ENCODE measurements around the gene KLK10.

DNA sequence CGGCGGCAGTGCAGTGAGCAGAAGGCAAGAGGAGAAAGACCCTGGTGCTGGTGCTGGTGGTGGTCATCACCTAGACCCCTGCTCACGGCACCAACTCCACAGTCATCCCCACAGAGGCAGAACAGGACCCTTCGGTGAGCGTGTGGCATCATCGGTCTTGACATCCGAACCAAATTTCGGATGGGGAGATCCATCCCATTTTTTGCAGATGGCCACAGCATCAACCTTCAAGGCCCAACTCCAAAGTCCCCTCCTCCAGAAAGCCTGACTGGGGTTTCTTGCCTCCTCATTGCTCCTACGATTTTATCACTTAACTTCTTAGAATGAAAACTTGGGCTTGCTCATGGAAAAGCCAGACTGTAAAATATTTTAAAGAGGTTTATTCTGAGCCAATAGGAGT lies 24.0 kb upstream of the KLK10 start:
- no peak for TF ChIP-seq ZBTB33 (IDR thresholded peaks at IDR 0.05; ENCODE audit: borderline replicate concordance, low read depth)
- TF ChIP-seq, protein P1, sequence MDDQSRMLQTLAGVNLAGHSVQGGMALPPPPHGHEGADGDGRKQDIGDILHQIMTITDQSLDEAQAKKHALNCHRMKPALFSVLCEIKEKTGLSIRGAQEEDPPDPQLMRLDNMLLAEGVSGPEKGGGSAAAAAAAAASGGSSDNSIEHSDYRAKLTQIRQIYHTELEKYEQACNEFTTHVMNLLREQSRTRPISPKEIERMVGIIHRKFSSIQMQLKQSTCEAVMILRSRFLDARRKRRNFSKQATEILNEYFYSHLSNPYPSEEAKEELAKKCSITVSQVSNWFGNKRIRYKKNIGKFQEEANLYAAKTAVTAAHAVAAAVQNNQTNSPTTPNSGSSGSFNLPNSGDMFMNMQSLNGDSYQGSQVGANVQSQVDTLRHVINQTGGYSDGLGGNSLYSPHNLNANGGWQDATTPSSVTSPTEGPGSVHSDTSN (IDR thresholded peaks at IDR 0.05), result no peak
- TF ChIP-seq CTCF (IDR thresholded peaks at IDR 0.05), result no peak
- no peak for TF ChIP-seq FOXM1 (IDR thresholded peaks at IDR 0.05; ENCODE audit: low read depth)
- TF ChIP-seq, protein P2, sequence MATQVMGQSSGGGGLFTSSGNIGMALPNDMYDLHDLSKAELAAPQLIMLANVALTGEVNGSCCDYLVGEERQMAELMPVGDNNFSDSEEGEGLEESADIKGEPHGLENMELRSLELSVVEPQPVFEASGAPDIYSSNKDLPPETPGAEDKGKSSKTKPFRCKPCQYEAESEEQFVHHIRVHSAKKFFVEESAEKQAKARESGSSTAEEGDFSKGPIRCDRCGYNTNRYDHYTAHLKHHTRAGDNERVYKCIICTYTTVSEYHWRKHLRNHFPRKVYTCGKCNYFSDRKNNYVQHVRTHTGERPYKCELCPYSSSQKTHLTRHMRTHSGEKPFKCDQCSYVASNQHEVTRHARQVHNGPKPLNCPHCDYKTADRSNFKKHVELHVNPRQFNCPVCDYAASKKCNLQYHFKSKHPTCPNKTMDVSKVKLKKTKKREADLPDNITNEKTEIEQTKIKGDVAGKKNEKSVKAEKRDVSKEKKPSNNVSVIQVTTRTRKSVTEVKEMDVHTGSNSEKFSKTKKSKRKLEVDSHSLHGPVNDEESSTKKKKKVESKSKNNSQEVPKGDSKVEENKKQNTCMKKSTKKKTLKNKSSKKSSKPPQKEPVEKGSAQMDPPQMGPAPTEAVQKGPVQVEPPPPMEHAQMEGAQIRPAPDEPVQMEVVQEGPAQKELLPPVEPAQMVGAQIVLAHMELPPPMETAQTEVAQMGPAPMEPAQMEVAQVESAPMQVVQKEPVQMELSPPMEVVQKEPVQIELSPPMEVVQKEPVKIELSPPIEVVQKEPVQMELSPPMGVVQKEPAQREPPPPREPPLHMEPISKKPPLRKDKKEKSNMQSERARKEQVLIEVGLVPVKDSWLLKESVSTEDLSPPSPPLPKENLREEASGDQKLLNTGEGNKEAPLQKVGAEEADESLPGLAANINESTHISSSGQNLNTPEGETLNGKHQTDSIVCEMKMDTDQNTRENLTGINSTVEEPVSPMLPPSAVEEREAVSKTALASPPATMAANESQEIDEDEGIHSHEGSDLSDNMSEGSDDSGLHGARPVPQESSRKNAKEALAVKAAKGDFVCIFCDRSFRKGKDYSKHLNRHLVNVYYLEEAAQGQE (IDR thresholded peaks at IDR 0.05; ENCODE audit: low read depth, low read length), result no peak
- no peak for TF ChIP-seq GABPA (IDR thresholded peaks at IDR 0.05; ENCODE audit: low read depth)
